ENCODE results near the gene NACC1. TPM values are rescaled to one million over a fixed set of nuclear protein-coding genes. Genes with fewer than 3 reads are reported as not detected.

The NACC1 gene
- total and polyA plus RNA-seq, 2 experiments from 2014 or later: 12.4 to 260 TPM

- TF ChIP-seq CTCF (conservative IDR thresholded peaks at IDR 0.05; ENCODE audit: low read depth in 2 of 2) (peak; percentile 34 to 56; a peak in 3 of 4 replicates), REST (IDR thresholded peaks at IDR 0.05; ENCODE audit: unreplicated experiment) (no peak), ETS1 (IDR thresholded peaks at IDR 0.05) (peak; percentile 91), JUNB (IDR thresholded peaks at IDR 0.05; ENCODE audit: unreplicated experiment) (no peak), ZNF114 (CRISPR knock-in tag; IDR thresholded peaks at IDR 0.05) (no peak), ZNF331 (CRISPR knock-in tag; IDR thresholded peaks at IDR 0.05; ENCODE audit: low read depth) (no peak), NANOG (IDR thresholded peaks at IDR 0.05; ENCODE audit: borderline replicate concordance) (no peak), EZH2 (IDR thresholded peaks at IDR 0.05; ENCODE audit: low read depth, unreplicated experiment) (no peak)
Measured at GRCh38 chr19:13150187-13150930, 32.3 kb downstream of the NACC1 start, which contains the start of the genes IER2 and STX10 (continued).

- peak overlapping the region; percentile 99 for H3K27ac Mint-ChIP-seq
- peaks cover 35% of the 10 kb centered on the region for H3K36me3 Mint-ChIP-seq (ENCODE audit: low read depth)
- H3K9me3 Mint-ChIP-seq: peaks cover 23% of the 10 kb centered on the region
- H3K4me3 Mint-ChIP-seq: peak overlapping the region; percentile 99
- H3K4me2 ChIP-seq: peak overlapping the region; percentile 98
- H3K27me3 Mint-ChIP-seq (ENCODE audit: insufficient read depth, low read depth, poor library complexity): peaks cover 50% of the 10 kb centered on the region
- no peak for DNase-seq (ENCODE audit: low spot score)
- no peak for ATAC-seq
- no peak overlapping the region for H2AFZ ChIP-seq
- peaks cover 8% of the 10 kb centered on the region for H4K20me1 ChIP-seq (replicated peaks; ENCODE audit: insufficient read depth)
- H3K36me3 ChIP-seq (ENCODE audit: insufficient read depth): peaks cover 7% of the 10 kb centered on the region; the same call in 1 of the 2 replicates
- peak overlapping the region; percentile 96 for H3K27ac ChIP-seq (ENCODE audit: low read depth)
- peaks cover 13% of the 10 kb centered on the region for H3K4me1 Mint-ChIP-seq
- H3K79me2 ChIP-seq (replicated peaks; ENCODE audit: insufficient read depth): peaks cover 44% of the 10 kb centered on the region
- no peaks in the 10 kb centered on the region for H3K27me3 ChIP-seq (ENCODE audit: insufficient read depth)
- H3K4me3 ChIP-seq: peak overlapping the region; percentile 90
- H3K9me2 ChIP-seq (ENCODE audit: insufficient read depth): no peaks in the 10 kb centered on the region
- peaks cover under 1% of the 10 kb centered on the region for H3K4me1 ChIP-seq (ENCODE audit: insufficient read depth)
- peaks cover 19% of the 10 kb centered on the region for H3F3A ChIP-seq (replicated peaks; ENCODE audit: low read depth)
- TF ChIP-seq ETS1 (IDR thresholded peaks at IDR 0.05) (no peak), ZNF114 (CRISPR knock-in tag; IDR thresholded peaks at IDR 0.05) (no peak), JUNB (IDR thresholded peaks at IDR 0.05; ENCODE audit: unreplicated experiment) (no peak), NANOG (IDR thresholded peaks at IDR 0.05; ENCODE audit: borderline replicate concordance) (no peak), CTCF (conservative IDR thresholded peaks at IDR 0.05; ENCODE audit: low read depth in 2 of 2) (no peak)
Measured at GRCh38 chr19:13150931-13151604, 33.0 kb downstream of the NACC1 start.

All from GM23338 (cell line).